GM21447 (cell line): ENCODE measurements around the gene FNTB.

Experiments used
- ATAC-seq: cut with Tn5 transposase; IDR thresholded peaks from one replicate; pipeline ENCODE4 v1.9.1; 2021; ENCODE audit not compliant: unreplicated experiment

The FNTB gene

DNA sequence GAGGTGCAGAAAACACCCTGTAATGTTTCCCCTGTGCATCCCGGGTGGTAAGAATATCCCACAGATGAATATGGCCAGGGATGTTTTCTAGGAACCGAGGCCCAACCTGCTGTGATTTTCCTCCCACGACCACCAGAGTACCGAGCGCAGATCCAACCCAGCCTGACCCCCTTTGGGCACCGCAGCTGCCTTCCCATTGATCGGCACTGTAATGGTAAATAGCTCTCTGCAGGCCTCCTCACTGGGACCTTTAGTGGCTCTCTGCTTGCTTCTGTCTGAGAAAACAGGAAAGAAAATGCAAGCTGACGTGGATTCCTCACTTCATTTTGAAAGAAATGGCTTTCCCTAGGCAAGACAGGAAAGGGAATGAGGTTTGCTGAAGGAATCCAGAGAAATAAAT is 12.1 kb upstream of the FNTB start:
- ATAC-seq, result no peak

DNA sequence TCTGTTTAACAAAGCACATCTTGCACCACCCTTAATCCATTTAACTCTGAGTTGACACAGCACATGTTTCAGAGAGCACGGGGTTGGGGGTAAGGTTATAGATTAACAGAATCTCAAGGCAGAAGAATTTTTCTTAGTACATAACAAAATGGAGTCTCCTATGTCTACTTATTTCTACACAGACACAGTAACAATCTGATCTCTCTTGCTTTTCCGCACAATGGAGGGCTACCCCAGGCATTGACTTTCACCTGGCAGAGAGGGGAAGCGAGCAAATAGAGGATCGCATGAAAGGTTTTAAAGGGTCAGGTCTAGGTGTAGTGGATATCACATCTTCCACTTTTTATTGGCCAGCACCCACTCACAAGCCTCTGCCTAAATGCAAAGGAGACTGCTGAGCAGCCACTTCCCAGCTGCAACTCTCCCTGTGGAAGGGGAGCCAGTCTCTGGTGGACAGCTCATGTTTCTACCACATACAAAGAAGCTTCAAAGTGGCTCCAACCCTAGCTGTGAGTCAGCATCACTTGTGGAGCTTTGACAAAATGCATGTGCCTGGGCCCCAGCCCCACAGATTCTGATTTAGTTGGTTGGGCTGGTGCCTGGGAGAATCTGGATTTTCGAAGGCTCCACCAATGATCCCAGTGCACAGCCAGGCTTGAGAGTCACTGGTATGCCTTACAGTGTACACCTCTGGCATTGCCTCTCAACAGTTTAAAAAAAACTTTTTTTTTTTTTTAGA is 7.2 kb upstream of the FNTB start:
- ATAC-seq, result no peak

DNA sequence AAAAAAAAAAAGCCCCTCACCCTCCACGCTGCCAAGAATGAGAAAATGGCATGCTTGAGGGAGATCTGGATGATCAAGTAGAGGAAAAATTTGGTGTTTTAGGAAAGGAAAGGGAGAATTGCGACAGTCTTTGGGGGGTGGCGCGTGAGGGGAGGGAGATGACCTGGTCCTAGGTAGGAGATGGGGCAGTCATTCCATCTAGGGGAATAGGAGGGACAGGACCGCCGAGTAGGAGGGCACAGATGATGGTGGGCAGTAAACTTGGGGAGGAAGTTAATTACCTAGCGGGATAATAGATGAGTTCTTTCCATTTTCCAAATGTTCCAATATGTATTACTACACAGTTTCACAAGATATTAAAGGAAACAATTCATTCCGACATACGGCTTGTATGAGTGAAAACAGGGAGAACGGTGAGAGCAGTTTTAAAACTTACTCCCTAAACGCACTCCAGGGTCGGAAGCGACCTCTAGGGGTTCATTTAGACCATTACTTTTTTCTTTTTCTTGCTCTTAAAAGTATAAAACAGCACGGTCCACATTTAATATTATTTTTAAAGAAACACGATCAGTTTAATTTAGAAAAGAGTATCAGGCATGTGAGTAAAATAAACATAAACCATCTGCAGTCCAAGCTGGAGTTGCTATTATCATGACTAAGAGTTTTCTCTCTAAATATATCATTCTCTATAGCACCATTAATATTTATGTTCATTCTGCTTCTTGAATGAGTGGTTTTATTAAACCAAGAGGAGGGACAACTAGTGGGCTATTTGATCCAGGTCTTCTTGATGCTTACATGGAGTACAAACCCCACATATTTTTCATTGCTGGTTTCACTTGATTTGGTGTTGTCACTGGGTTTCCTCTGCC is 3.0 kb upstream of the FNTB start:
- ATAC-seq, result no peak

DNA sequence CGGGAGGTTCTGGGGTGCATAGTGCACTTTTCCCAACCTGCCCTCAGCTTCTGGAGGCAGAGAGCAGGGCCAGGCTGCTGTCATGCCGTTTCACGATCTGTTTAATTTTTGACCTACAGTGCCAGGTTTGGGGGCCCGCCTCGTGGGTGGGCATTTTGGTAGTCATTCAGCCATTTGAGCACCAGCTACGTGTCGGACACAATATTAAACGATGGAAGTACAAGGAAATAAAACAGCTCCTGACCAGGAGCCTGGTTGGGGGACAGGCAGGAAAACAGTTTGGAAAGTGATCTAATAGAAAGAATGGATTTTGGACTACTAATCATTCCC is 708 bp downstream of the FNTB start:
- no peak for ATAC-seq

DNA sequence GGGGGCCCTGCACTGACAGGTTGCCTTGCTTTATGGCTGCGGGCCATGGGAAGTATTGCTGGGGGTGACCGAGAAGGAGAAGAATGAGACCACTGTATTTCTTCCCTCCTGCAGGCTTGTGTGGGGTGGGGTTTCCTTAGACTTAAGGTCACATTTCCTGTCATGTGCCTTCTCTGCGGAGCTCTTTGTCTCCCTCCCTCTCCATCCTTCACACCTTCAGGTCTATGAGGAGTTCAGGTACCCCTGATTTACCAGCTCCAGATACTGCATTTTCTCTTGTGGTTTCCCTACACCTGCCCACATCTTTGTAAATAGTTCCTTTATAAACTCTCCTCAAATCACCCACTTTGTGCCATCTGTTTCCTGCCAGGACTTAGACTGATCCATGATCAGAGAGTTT is 3.6 kb downstream of the FNTB start:
- no peak for ATAC-seq

DNA sequence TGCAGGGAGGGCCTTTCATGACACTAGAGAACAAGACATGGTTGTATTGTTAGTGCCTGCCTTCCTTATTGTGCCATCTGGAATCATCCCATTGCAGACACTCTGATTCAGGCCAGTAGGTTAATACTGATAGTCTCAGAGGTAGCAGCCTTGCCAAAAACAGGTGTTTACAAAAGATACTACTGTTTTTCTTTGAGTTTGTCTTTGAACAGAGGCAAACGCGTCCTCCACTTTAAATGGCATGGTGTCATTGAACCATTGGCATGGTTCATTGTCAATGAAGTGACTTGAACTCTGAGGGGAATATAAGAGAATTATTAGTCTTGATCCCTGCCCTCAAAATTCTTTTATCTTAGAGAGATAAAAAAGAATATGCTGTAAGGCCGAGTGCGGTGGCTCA is 4.2 kb downstream of the FNTB start:
- no peak for ATAC-seq

DNA sequence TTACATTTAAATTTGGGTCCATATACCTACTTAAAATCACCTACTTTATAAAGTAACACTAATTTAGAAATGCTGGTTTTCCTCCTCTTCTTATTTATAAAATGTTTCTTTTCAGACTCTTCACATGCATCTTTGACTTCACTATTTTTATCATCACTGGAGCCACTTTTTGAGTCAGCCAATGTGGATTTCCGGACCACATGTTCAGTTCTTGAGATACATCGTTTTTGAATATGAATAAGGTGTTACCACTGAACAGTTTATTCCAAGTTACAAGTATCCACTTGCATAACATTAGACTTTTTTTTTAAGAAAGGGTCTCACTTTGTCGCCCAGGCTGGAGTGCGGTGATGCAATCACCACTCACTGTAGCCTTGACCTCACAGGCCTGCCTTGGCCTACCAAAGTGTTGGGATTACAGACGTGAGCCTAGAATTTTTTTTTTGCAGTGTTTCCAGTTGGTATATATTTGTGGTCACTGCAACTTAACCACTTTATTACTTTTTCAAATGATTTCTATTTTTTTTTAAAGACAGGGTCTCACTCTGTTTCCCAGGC is 5.7 kb downstream of the FNTB start:
- ATAC-seq, result no peak

DNA sequence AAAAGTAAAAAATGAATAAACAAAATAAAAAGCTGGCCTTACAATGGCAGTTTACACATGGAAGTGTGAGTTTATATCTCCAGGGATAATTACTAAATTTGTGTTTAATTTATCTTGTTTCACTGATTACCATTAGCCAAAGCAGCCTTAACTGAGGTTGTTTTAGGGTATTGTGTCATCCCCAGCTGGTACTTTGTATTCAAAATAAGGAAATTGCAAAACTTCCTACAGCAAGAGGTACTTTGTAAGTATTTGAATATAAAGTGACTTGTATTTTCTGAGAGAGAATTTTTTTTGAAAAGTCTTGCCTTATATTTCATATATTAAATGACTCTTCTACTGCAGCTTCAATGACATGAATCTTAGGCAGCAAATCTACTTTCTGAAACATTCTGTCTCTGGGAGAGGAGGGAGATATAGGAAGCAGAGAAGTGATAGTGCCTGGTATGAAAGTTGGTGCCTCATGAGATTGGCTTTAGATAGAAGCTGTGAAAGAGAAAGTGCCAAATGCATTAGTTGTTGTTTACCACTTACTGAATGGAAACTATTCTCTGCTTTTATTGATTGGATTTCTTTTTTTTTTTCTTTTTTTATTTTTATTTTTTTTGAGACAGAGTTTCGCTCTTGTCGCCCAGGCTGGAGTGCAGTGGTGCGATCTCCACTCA is 6.7 kb downstream of the FNTB start:
- ATAC-seq, result no peak

DNA sequence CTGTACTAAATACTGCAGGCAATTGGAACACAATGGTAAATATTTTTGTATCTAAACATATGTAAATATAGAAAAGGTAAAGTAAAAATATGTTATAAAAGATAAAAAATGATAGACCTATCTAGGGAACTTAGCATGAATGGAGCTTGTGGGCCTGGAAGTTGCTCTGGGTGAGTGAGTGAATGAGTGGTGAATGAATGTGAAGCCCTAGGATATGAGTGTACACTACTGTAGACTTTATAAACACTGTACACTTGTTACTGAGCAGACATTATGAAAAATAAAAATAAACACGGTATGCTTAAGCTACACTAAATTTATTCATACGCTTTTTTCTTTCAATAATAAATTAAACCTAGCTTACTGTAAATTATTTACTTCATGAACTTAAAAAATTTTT is 7.8 kb downstream of the FNTB start:
- ATAC-seq, result no peak

DNA sequence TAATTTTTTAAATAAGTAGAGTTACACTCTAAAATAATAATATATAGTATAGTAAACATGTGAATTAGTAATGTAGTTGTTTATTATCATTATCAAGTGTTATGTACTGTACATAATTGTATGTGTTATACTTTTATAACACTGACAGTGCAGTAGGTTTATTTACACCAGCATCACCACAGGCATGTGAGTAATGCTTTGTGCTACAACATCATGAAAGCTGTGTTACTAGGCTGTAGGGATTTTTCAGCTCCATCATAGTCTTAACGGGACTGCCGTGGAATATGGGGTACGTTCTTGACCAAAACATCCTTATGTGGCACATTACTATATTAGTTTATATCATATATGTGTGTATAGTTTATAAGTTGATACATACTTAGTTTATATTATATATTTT is 8.6 kb downstream of the FNTB start:
- no peak for ATAC-seq

DNA sequence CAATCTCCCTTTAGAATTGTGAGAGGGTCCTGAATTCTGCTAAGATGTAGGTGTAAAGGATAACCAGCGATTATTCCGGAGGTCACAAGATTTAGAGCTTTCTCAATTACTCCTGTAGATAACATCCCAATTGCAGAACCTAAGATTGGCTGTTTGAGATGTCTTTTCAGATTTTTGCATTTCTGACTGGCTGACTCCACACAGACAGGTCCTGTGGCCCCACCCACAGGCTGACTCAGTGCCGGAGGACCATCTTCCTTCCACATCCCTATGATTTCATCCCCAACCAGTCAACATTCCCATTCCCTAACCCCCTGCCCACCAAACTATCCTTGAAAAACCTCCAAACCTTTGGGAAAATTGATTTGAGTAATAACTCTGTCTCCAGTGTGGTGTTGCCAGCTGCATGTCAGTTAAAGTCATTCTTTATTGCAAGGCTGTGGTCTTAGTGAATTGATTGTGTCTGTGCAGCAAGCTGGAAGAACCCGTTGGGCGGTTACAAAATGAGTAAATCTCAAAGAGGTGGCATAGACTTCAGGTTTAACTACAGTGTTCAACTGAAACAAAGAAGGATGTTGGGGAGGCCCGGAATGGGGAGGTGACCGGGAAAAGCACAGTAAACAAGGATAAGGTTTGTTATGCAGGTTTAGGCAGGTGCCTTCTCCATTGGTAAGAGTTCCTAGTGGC is 10.6 kb downstream of the FNTB start:
- ATAC-seq, result no peak

DNA sequence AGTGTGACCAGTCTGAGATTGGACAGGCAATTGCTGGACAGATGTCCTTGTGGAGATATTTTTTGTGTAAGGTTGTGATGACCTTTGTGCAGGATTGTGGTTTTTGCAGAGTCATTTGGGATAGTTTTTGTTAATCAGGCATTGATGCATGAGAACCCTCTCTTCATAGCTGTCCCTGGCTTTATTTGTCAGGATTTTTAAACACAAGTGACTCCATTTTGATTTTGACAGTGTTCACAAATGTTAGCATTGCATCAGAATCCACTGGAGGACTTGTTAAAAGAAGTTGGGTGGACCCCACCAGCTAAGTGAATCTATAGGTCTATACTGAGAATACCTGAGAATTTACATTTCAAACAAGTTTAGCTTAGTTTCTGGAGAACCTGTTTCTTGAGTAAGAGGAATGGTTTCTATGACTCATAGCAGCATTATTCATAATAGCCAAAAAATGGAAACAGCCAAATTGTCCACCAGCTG is 11.8 kb downstream of the FNTB start:
- ATAC-seq, result no peak

DNA sequence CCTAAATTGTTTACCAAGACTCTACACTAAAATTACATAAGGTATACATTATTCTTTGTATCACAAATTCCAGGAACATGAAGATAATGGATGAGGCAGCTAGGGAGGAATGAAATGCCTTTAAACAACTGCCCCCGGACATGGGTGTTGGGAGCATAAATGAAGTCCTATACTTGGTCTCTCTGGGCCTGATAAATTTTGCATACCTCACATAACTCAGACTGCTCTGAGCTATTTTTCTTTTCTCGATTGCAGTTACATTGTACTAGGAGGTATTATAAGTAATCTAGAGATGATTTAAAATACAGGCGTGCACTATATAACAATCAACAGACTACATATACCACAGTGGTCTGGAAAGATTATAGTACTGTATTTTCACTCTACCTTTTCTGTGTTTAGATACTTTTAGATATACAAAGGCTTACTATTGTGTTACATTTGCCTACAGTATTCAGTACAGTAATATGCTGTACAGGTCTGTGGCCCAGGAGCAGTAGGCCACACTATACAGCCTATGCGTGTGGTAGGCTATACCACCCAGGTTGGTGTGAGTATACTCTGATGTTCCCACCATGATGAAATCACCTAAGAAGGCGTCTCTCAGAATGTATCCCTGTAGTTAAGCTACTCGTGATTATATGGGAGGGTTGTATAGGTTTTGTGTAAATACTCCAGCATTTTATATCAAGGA is 14.3 kb downstream of the FNTB start:
- ATAC-seq, result no peak

DNA sequence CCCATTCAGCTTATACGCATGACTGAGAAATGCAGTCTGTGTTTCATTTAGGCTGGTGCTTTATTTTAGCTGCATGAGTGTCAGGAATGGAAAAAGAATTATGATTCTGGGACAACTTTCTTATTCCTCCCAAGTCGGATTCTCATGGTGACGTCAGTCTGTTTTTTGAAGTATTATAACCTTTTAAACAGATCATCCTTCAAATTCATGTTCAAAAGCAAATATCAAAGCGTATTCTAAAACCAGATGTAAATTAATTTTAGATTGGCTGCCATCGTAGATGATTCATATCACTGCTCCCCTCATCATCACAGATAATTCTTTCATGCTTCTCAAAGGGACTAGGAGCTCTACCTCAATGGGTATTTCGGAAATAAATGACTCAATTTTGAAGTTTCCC is 15.0 kb downstream of the FNTB start:
- ATAC-seq, result no peak

DNA sequence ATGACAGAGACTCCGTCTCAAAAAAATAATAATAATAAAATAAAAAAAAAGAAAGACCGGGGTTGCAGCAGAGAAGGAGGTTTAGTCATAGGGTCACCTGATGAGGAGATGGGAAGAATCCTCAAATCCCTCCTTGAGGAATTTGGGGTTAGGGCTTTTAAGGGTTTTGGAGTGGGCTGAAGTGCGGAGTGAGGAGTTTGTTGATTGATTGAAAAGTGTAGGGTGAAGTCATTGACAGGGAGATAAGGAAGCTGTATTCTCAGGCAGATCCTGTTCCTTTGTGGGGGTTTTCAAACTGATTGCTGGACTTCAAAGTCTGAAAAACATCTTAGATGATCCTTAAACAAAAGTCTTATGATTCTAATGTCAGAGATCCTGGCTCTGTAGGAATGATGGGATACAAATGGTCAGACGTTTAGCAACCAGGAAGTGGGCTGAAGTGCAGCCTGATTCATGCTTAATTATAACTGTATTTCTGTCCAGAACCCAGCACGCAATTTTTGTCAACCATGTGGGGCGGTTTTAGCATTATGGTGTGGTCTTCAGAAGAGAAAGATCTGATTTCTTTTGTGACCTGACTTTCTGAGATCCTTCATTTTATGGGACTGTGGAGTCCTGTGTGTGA is 16.0 kb downstream of the FNTB start:
- no peak for ATAC-seq

DNA sequence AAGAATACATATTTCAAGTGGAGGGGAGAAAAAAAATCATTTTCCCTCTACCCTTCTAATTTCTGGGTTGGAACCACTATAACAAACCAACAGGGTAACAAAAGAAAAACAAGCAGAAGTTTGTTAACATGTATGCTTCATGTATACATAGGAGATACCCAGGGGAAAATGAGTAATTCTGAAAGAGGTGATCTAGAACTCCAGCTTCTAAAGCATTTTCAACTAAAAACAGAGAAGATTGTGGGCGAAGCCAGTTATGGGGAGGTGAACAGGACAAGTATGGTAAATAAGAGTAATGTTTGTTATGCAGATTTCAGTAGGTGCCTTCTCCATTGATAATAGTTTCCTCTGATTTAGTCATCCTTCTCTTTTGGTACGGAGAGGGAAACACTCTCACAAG is 16.7 kb downstream of the FNTB start:
- peak; percentile 74 for ATAC-seq

DNA sequence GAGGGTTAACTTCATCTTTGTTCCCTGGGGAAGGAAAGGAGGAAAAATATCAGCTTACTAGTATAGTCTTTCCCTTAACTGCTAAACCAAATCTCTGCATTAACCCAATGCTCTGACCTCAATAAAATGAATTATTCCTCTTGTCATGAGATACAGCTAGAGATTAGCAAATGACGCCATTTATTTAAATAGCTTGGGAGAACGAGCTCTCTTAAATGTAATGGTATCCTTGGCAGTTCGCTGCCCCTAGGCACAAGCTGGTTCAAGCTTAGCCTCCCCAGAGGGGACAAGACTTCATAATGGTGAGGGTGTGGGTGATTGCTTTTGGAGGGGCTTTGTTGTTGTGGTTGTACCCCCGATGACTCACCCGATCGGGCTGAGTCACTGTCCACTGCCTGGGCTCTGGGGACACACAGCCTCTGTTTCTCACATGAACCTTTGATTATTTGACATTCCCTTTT is 19.6 kb downstream of the FNTB start:
- ATAC-seq, result no peak

DNA sequence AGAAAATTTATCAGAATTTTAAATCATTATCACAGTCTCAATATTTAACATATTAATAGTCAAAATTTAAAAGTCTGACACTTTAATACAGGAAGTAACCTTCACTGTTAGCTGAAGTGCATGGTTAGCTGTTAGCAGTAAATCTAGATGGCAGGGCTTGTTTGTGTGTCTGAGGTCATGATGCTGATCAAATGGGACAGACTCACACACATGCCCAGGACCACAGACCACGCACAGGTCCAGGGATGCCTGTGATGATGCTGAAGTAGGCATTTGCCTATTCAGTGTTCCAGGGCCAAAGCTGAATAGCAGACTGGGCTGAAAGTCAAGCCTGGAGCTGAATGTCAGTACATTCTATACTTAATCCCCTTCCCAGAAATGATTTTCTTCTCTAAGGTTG is 20.5 kb downstream of the FNTB start:
- no peak for ATAC-seq

DNA sequence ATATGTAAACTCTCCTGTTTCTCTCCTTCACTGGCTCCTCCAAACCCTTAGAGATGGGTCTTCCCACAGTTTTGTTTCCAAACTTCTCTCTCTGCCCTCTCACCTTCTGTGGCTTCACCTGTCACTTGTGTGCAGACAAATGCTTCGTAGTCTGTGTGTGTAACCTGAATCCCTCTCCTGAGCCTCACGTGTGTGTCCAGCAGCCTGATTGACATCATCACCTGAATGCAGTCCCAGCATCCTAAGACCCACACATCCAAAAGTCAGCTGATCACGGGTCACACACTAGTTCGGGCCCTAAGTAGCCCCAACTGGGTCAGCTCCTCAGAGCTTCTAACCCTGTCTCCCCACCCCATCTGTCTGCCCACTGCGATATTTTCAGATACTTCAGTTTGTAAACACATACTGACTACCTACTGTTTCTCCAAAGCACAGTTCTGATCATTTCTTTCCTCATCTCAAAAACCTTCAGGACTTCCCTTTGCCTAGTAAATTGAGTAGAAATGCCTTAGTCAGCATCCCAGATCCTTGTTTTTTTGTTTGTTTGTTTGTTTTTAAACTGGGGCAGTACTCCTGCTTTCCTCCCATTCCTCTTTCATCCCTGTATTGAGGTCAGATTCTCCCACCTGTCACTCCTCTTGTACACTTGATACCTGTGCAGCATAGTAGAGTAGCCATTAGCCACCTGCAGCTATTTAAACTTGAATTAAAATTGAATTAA is 23.7 kb downstream of the FNTB start:
- ATAC-seq, result no peak
